ENCODE data around the gene NXNL1. TPM values are rescaled to one million over a fixed set of nuclear protein-coding genes. Genes with fewer than 3 reads are reported as not detected.

Gene NXNL1
- total and polyA plus RNA-seq, 8 donors, result 0.28 TPM; not detected in 7

DNA sequence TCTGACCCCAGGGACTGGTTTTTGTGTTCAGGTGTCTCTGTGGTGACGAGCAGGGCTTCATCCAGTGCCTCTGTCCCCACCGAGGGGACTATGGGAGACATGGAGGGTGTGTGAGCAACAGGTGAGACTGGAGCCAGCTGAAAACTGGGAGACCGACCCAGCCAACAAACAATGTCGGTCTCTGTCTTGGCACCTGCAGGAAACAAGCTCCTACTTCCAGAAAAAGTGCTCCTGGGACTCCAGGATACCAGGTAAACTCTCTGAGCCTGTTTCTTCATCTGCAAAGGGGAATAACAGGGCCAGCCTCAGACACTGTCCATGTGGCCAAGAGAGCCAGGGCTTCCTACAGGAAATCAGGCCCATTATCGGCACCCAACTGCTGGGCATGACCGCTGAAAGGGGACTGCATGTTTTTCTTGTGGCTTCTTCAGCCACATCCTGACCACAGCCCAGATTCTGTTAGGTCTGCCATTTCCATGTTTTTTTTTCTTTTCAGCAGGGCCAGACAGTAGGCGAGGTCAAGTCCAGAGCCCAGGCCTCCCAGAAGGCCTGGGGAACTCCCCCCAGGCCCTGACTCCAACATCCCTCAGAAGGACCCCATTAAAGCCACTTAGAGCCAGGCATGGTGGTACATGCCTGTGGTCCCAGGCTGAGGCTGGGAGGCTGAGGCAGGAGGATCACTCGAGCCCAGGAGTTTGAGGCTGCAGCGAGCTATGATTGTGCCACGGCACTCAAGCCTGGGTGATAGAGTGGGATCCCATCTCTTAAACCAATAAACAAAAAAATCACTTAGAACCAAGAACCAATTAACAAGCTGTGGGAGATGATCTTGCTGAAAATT, 54.5 kb downstream of the NXNL1 start:
- TF ChIP-seq, protein P1, sequence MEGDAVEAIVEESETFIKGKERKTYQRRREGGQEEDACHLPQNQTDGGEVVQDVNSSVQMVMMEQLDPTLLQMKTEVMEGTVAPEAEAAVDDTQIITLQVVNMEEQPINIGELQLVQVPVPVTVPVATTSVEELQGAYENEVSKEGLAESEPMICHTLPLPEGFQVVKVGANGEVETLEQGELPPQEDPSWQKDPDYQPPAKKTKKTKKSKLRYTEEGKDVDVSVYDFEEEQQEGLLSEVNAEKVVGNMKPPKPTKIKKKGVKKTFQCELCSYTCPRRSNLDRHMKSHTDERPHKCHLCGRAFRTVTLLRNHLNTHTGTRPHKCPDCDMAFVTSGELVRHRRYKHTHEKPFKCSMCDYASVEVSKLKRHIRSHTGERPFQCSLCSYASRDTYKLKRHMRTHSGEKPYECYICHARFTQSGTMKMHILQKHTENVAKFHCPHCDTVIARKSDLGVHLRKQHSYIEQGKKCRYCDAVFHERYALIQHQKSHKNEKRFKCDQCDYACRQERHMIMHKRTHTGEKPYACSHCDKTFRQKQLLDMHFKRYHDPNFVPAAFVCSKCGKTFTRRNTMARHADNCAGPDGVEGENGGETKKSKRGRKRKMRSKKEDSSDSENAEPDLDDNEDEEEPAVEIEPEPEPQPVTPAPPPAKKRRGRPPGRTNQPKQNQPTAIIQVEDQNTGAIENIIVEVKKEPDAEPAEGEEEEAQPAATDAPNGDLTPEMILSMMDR (IDR thresholded peaks at IDR 0.05), result no peak
- Histone ChIP-seq H3K27me3 (no peaks in the 10 kb centered on the region), H3K27ac (peak overlapping the region; percentile 86 to 89), H3K9me3 (no peaks in the 10 kb centered on the region), H3K4me1 (peaks cover 0 to 52% of the 10 kb centered on the region in 2 donors), H3K4me3 (peak overlapping the region; percentile 10 to 66), H3K36me3 (peaks cover 0 to 14% of the 10 kb centered on the region in 2 donors)
- intact Hi-C loops (cut with DNase I), result no loop called here
- DNase-seq (no peak), ATAC-seq (peak; percentile 6)

Other genes starting within 250 kb of the NXNL1 start
- gene USE1, start 245.6 kb downstream of the NXNL1 start, total RNA-seq, result 10 to 100 TPM; 23.1 to 25.6 TPM
- gene USE1, start 245.6 kb downstream of the NXNL1 start, polyA plus RNA-seq (ENCODE audit: insufficient read length in 6 of 6), result 10 to 100 TPM; 28.5 to 40.9 (median 33.5) TPM
- 10 to 100 TPM; 35.4 to 38.0 TPM for gene OCEL1, start 234.7 kb downstream of the NXNL1 start, total RNA-seq
- gene OCEL1, start 234.7 kb downstream of the NXNL1 start, polyA plus RNA-seq (ENCODE audit: insufficient read length in 6 of 6), result 10 to 100 TPM in 5 of 6 donors, 1 to 10 TPM in 1; 9.7 to 21.2 (median 11.9) TPM
- gene NR2F6, start 215.0 kb downstream of the NXNL1 start, total RNA-seq, result 10 to 100 TPM; 48.7 to 56.5 TPM
- gene NR2F6, start 215.0 kb downstream of the NXNL1 start, polyA plus RNA-seq (ENCODE audit: insufficient read length in 6 of 6), result 10 to 100 TPM; 18.6 to 34.9 (median 29.6) TPM
- gene USHBP1, start 196.2 kb downstream of the NXNL1 start, total RNA-seq, result 1 to 10 TPM; 4.8 to 9.2 TPM
- 10 to 100 TPM in 5 of 6 donors, 1 to 10 TPM in 1; 9.2 to 13.3 (median 11.9) TPM for gene USHBP1, start 196.2 kb downstream of the NXNL1 start, polyA plus RNA-seq (ENCODE audit: insufficient read length in 6 of 6)
- gene BABAM1, start 193.5 kb downstream of the NXNL1 start, total RNA-seq, result 10 to 100 TPM; 73.1 to 75.5 TPM
- gene BABAM1, start 193.5 kb downstream of the NXNL1 start, polyA plus RNA-seq (ENCODE audit: insufficient read length in 6 of 6), result 100 to 1,000 TPM in 4 of 6 donors, 10 to 100 TPM in 2; 99.3 to 108 (median 102) TPM
- under 1 TPM; 0.45 to 0.55 TPM for gene ANKLE1, start 179.0 kb downstream of the NXNL1 start, total RNA-seq
- 1 to 10 TPM; 1.2 to 2.4 (median 1.8) TPM for gene ANKLE1, start 179.0 kb downstream of the NXNL1 start, polyA plus RNA-seq (ENCODE audit: insufficient read length in 6 of 6)
- gene ABHD8, start 157.5 kb downstream of the NXNL1 start, total RNA-seq, result 10 to 100 TPM; 16.9 to 17.1 TPM
- gene ABHD8, start 157.5 kb downstream of the NXNL1 start, polyA plus RNA-seq (ENCODE audit: insufficient read length in 6 of 6), result 10 to 100 TPM in 4 of 6 donors, 1 to 10 TPM in 2; 6.8 to 11.7 (median 10.2) TPM
- gene MRPL34, start 155.1 kb downstream of the NXNL1 start, total RNA-seq, result 10 to 100 TPM; 72.9 to 91.9 TPM
- gene MRPL34, start 155.1 kb downstream of the NXNL1 start, polyA plus RNA-seq (ENCODE audit: insufficient read length in 6 of 6), result 10 to 100 TPM; 32.2 to 41.9 (median 37.8) TPM
- gene DDA1, start 151.4 kb downstream of the NXNL1 start, total RNA-seq, result 10 to 100 TPM; 30.5 to 44.1 TPM
- 10 to 100 TPM; 24.7 to 37.4 (median 33.0) TPM for gene DDA1, start 151.4 kb downstream of the NXNL1 start, polyA plus RNA-seq (ENCODE audit: insufficient read length in 6 of 6)
- 10 to 100 TPM; 18.0 to 21.0 TPM for gene ANO8, start 126.1 kb downstream of the NXNL1 start, total RNA-seq
- gene ANO8, start 126.1 kb downstream of the NXNL1 start, polyA plus RNA-seq (ENCODE audit: insufficient read length in 6 of 6), result 10 to 100 TPM in 4 of 6 donors, 1 to 10 TPM in 2; 9.8 to 14.0 (median 12.0) TPM
- 10 to 100 TPM; 16.9 to 23.5 TPM for gene GTPBP3, start 123.4 kb downstream of the NXNL1 start, total RNA-seq
- gene GTPBP3, start 123.4 kb downstream of the NXNL1 start, polyA plus RNA-seq (ENCODE audit: insufficient read length in 6 of 6), result 10 to 100 TPM; 18.1 to 29.0 (median 22.4) TPM
- 10 to 100 TPM; 21.9 to 59.5 TPM for gene PLVAP, start 83.6 kb downstream of the NXNL1 start, total RNA-seq
- gene PLVAP, start 83.6 kb downstream of the NXNL1 start, polyA plus RNA-seq (ENCODE audit: insufficient read length in 6 of 6), result 10 to 100 TPM; 14.0 to 23.2 (median 18.0) TPM
- 1 to 10 TPM in 1 of 2 donors, under 1 TPM in 1; 0.61 to 1.4 TPM for gene CCDC194, start 66.7 kb downstream of the NXNL1 start, total RNA-seq
- under 1 TPM in 3 of 6 donors, not detected in 3; 0.17 to 0.27 (median 0.20) TPM for gene CCDC194, start 66.7 kb downstream of the NXNL1 start, polyA plus RNA-seq (ENCODE audit: insufficient read length in 6 of 6)
- gene BST2, start 55.3 kb downstream of the NXNL1 start, total RNA-seq, result 100 to 1,000 TPM in 1 of 2 donors, 10 to 100 TPM in 1; 90.2 to 104 TPM
- 10 to 100 TPM; 12.5 to 22.4 (median 18.1) TPM for gene BST2, start 55.3 kb downstream of the NXNL1 start, polyA plus RNA-seq (ENCODE audit: insufficient read length in 6 of 6)
- gene MVB12A, start 40.9 kb downstream of the NXNL1 start, total RNA-seq, result 10 to 100 TPM; 41.7 to 47.7 TPM
- gene MVB12A, start 40.9 kb downstream of the NXNL1 start, polyA plus RNA-seq (ENCODE audit: insufficient read length in 6 of 6), result 10 to 100 TPM; 44.3 to 59.5 (median 47.1) TPM
- gene TMEM221, start 12.3 kb downstream of the NXNL1 start, total RNA-seq, result not detected
- gene TMEM221, start 12.3 kb downstream of the NXNL1 start, polyA plus RNA-seq (ENCODE audit: insufficient read length in 6 of 6), result 1 to 10 TPM; 1.6 to 2.6 (median 2.0) TPM
- gene SLC27A1, start 9.6 kb upstream of the NXNL1 start, total RNA-seq, result 10 to 100 TPM; 16.9 to 21.9 TPM
- 10 to 100 TPM; 21.0 to 28.1 (median 26.4) TPM for gene SLC27A1, start 9.6 kb upstream of the NXNL1 start, polyA plus RNA-seq (ENCODE audit: insufficient read length in 6 of 6)
- 10 to 100 TPM; 78.2 to 85.4 TPM for gene PGLS, start 50.7 kb upstream of the NXNL1 start, total RNA-seq
- gene PGLS, start 50.7 kb upstream of the NXNL1 start, polyA plus RNA-seq (ENCODE audit: insufficient read length in 6 of 6), result 10 to 100 TPM; 58.0 to 86.5 (median 69.2) TPM
- 100 to 1,000 TPM; 107 to 170 TPM for gene COLGALT1, start 94.7 kb upstream of the NXNL1 start, total RNA-seq
- 10 to 100 TPM; 57.0 to 71.2 (median 62.4) TPM for gene COLGALT1, start 94.7 kb upstream of the NXNL1 start, polyA plus RNA-seq (ENCODE audit: insufficient read length in 6 of 6)
- under 1 TPM; 0.15 to 0.37 TPM for gene UNC13A, start 227.4 kb upstream of the NXNL1 start, total RNA-seq
- under 1 TPM; 0.47 to 0.98 (median 0.64) TPM for gene UNC13A, start 227.4 kb upstream of the NXNL1 start, polyA plus RNA-seq (ENCODE audit: insufficient read length in 6 of 6)

Data from left lung (tissue), 10 donors.